Measurements from ENCODE around the gene CPNE5.
A peak's percentile ranks its signal among the peaks of the same experiment; 100 is the strongest.

CPNE5 gene

GRCh38 chr6:36698196-36698595 lies 141.0 kb downstream of the CPNE5 start:
- intact Hi-C loops (cut with DNase I; ENCODE audit: low total_unique reads) = no loop called here
- Histone ChIP-seq H3K4me1 (peaks cover 0 to 2% (median under 1%) of the 10 kb centered on the region in 4 donors), H3K36me3 (no peaks in the 10 kb centered on the region), H3K4me3 (no peak overlapping the region), H3K27me3 (no peaks in the 10 kb centered on the region), H3K9me3 (no peaks in the 10 kb centered on the region), H3K27ac (no peak overlapping the region)
- peak in 1 of 2 donors; percentile 39 for DNase-seq
- no peak for TF ChIP-seq CTCF (IDR thresholded peaks at IDR 0.05)

DNA sequence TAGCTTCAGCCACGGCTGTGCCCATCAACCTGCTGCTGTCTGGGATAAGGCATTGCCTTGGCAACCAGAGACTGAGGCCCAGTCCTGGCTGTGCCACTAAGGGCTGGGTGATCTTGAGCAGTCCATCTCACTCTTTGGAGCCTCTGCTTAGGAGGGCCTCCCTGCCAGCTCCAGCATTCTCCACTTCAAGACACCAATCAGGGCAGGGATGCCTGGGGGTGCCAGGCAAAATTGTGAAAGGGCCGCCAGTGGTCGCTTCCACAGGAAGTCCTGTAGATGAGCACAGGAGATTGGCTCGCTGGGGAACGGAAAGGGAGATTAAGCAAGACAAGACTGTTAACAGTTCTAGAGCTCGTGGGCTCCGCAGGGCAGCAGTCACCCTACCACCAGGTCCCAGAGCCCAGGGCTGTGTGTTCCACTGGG lies 141.8 kb downstream of the CPNE5 start, which contains the start of gene RAB44:
RAB44 (plus strand) TSS at position 346 of the 423 bp plus-strand sequence. CDS start 6,410 bp downstream, outside the sequence.
- Histone ChIP-seq H3K36me3 (no peaks in the 10 kb centered on the region), H3K27ac (no peak within 1 kb of the TSS), H3K4me1 (peaks cover 0 to 9% (median 5%) of the 10 kb centered on the region in 4 donors), H3K4me3 (no peak within 1 kb of the TSS), H3K9me3 (no peaks in the 10 kb centered on the region), H3K27me3 (no peaks in the 10 kb centered on the region)
- intact Hi-C loops (cut with DNase I; ENCODE audit: low total_unique reads) = no loop called here
- DNase-seq = peak in 1 of 2 donors; percentile 52
- no peak for TF ChIP-seq CTCF (IDR thresholded peaks at IDR 0.05)

GRCh38 chr6:36695414-36695813 lies 143.8 kb downstream of the CPNE5 start:
- no peak for TF ChIP-seq CTCF (IDR thresholded peaks at IDR 0.05)
- no peaks in the 10 kb centered on the region for H3K27me3 ChIP-seq
- H3K27ac ChIP-seq = no peak overlapping the region
- peaks cover 0 to 13% (median 9%) of the 10 kb centered on the region in 4 donors for H3K4me1 ChIP-seq
- no peak overlapping the region for H3K4me3 ChIP-seq
- no peaks in the 10 kb centered on the region for H3K9me3 ChIP-seq
- intact Hi-C loops (cut with DNase I; ENCODE audit: low total_unique reads) = no loop called here
- DNase-seq = no peak
- no peaks in the 10 kb centered on the region for H3K36me3 ChIP-seq

- Histone ChIP-seq H3K36me3 (no peaks in the 10 kb centered on the region), H3K27ac (no peak overlapping the region), H3K27me3 (no peaks in the 10 kb centered on the region), H3K4me1 (peaks cover 0 to 13% (median 9%) of the 10 kb centered on the region in 4 donors), H3K9me3 (no peaks in the 10 kb centered on the region), H3K4me3 (no peak overlapping the region)
- TF ChIP-seq CTCF (IDR thresholded peaks at IDR 0.05) = no peak
- intact Hi-C loops (cut with DNase I; ENCODE audit: low total_unique reads) = no loop called here
- DNase-seq = no peak
These were observed 144.6 kb downstream of the CPNE5 start for GRCh38 chr6:36694616-36695015.

DNA sequence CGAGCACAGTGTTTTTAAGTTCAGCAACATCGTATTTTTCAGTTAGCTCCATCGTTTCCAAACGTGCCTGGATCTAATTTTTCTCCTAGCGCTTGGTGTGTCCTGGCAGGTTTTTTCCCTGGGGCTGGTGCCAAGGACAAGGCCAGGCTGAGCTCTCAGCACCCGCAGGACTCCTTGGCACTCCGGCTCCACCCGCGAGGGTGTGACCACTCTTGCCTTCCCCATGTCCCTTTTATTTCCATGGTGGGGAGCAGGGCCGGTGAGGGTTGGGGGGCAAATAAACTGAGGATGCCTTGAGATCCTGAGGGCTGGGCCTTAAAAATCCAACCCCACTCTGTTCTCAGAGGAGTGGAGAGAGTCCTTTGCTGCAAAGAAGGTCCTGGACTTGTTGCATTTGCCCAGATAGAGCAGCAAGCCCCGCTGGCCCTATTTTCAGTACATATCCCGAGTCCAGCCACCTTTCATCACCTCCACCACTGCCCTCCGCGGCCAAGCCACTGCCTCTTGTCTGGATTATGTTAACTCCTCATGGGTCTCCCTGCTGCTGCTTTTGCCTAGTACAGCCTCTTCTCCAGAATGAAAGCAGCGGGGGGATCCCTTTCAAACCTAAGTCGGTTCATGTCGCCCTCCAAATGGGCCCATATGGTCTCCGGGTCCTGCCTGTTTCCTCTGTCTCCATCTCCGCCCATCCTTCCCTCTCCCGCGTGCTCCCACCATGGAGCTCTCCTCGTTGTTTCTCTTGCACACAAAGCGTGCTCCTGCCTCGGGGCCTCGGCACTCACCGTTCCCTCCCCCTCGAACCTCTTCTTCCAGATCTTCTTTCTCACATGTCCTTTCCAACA lies 146.2 kb downstream of the CPNE5 start:
- Histone ChIP-seq H3K4me1 (peaks cover 0 to 13% (median 9%) of the 10 kb centered on the region in 4 donors), H3K27me3 (no peaks in the 10 kb centered on the region), H3K27ac (peak overlapping the region in 1 of 2 donors; percentile 47), H3K4me3 (no peak overlapping the region), H3K36me3 (peaks cover 0 to 3% (median 0%) of the 10 kb centered on the region in 3 donors), H3K9me3 (no peaks in the 10 kb centered on the region)
- intact Hi-C loops (cut with DNase I; ENCODE audit: low total_unique reads) = no loop called here
- TF ChIP-seq CTCF (IDR thresholded peaks at IDR 0.05) = no peak
- peak in 1 of 2 donors; percentile 85 for DNase-seq

Data from tibial artery (tissue), 4 donors.